H1 (cell line): ENCODE measurements around the gene DNAAF3. TPM values are rescaled to one million over a fixed set of nuclear protein-coding genes. Genes with fewer than 3 reads are reported as not detected.

Experiments
- CTCF ChIA-PET: fragments of 300-600 bp; sonication (Branson Sonifier 250); formaldehyde crosslinking; loops from one replicate; lab custom pipeline; 2021; ENCODE audit not compliant: partially characterized antibody; lab: Charles Lee
- POLR2A ChIA-PET: fragments of 300-600 bp; sonication (Branson Sonifier 250); formaldehyde crosslinking; loops from one replicate; lab custom pipeline; 2021; ENCODE audit warnings: inconsistent platforms; ENCODE audit not compliant: partially characterized antibody; lab: Charles Lee
- DNase-seq, 2 experiments: peaks; one replicate each; pipeline versions ENCODE4 v3.0.0 to v3.0.0-alpha.2; 2010 to 2022; ENCODE audit warnings: low spot score in 2 of 2, low read depth in 1 of 2, mixed read lengths in 1 of 2
- FAIRE-seq: peaks from 2 replicates; lab custom pipeline; 2011; peaks lifted over from hg19 to GRCh38; lab: Jason Lieb, UNC
- H2AFZ ChIP-seq: 2 replicates; pipeline ENCODE4 v1.8.1; 2012; ENCODE audit warnings: low read length, inconsistent platforms
- H2AK5ac ChIP-seq: 2 replicates; pipeline ENCODE4 v1.6.1; 2013; ENCODE audit warnings: low read depth, low read length
- H2BK120ac ChIP-seq: replicated peaks from 2 replicates; pipeline ENCODE3; 2013; ENCODE audit warnings: low read depth, low read length, inconsistent platforms
- H2BK12ac ChIP-seq: 2 replicates; pipeline ENCODE4 v1.6.1; 2013; ENCODE audit warnings: low read depth, low read length
- H2BK15ac ChIP-seq: 2 replicates; pipeline ENCODE4 v1.6.1; 2013; ENCODE audit warnings: low read length
- H2BK20ac ChIP-seq: 2 replicates; pipeline ENCODE4 v1.6.1; 2013; ENCODE audit warnings: low read length
- H2BK5ac ChIP-seq: 2 replicates; pipeline ENCODE4 v1.6.1; 2013; ENCODE audit warnings: low read depth, low read length
- H3K14ac ChIP-seq: 2 replicates; pipeline ENCODE4 v1.6.1; 2013; ENCODE audit warnings: inconsistent platforms; ENCODE audit not compliant: insufficient read length
- H3K18ac ChIP-seq: 2 replicates; pipeline ENCODE4 v1.6.1; 2013; ENCODE audit warnings: low read length; ENCODE audit errors: extremely low read depth
- H3K23ac ChIP-seq: 2 replicates; pipeline ENCODE4 v1.6.1; 2013; ENCODE audit warnings: inconsistent platforms; ENCODE audit not compliant: insufficient read length
- H3K23me2 ChIP-seq: 2 replicates; pipeline ENCODE4 v1.6.1; 2013; ENCODE audit warnings: low read depth, low read length
- H3K27ac ChIP-seq: 2 replicates; pipeline ENCODE4 v1.6.1; 2011; ENCODE audit warnings: low read depth, low read length, inconsistent platforms
- H3K27me3 ChIP-seq, 4 experiments: replicated peaks in 1 of 4; 1 replicate in 1 of 4; 2 replicates in 3 of 4; pipeline versions ENCODE4 v1.6.1 to v1.8.1; 2011 to 2013; ENCODE audit warnings: low read length in 3 of 4, mild to moderate bottlenecking in 3 of 4, inconsistent platforms in 2 of 4, mixed read lengths in 2 of 4, moderate library complexity in 1 of 4; ENCODE audit not compliant: control insufficient read depth in 3 of 4, insufficient read depth in 3 of 4; ENCODE audit errors: extremely low read depth in 1 of 4
- H3K36me3 ChIP-seq, 4 experiments: 2 replicates each; pipeline versions ENCODE4 v1.6.1 to v1.8.1; 2011 to 2013; ENCODE audit warnings: mild to moderate bottlenecking in 4 of 4, low read length in 3 of 4, moderate library complexity in 2 of 4, control low read depth in 1 of 4, inconsistent platforms in 1 of 4; ENCODE audit not compliant: insufficient read depth in 4 of 4, control insufficient read depth in 2 of 4
- H3K4ac ChIP-seq: replicated peaks from 2 replicates; pipeline ENCODE3; 2013; ENCODE audit warnings: low read length, low read depth, mixed read lengths, inconsistent platforms; ENCODE audit not compliant: insufficient read length
- H3K4me1 ChIP-seq, 4 experiments: replicated peaks in 1 of 4; 1 replicate in 1 of 4; 2 replicates in 3 of 4; pipeline versions ENCODE4 v1.6.1 to v1.8.1; 2011 to 2013; ENCODE audit warnings: low read length in 3 of 4, inconsistent platforms in 2 of 4, mixed read lengths in 1 of 4; ENCODE audit not compliant: insufficient read depth in 4 of 4, control insufficient read depth in 3 of 4
- H3K4me2 ChIP-seq, 2 experiments: 2 replicates each; pipeline versions ENCODE4 v1.6.1 to v1.8.1; 2011 to 2013; ENCODE audit warnings: low read depth in 2 of 2, low read length in 2 of 2, control low read depth in 1 of 2, inconsistent platforms in 1 of 2, mild to moderate bottlenecking in 1 of 2; ENCODE audit not compliant: insufficient read depth in 1 of 2
- H3K4me3 ChIP-seq, 4 experiments: fragments of 200-600, 300-600 bp in 1 of 4; sonication (generic), shearing (Covaris generic), sonication (Bioruptor Twin) in 1 of 4; 2 replicates each; pipeline versions ENCODE4 v1.5.1 to v1.8.1; 2011 to 2016; ENCODE audit warnings: low read length in 4 of 4, low read depth in 3 of 4, control low read depth in 2 of 4, inconsistent platforms in 2 of 4, mild to moderate bottlenecking in 2 of 4, mixed read lengths in 1 of 4, moderate library complexity in 1 of 4; ENCODE audit not compliant: insufficient read depth in 2 of 4; ENCODE audit errors: extremely low read depth in 1 of 4
- H3K56ac ChIP-seq: replicated peaks from 2 replicates; pipeline ENCODE3; 2013; ENCODE audit warnings: low read depth, mild to moderate bottlenecking, mixed read lengths, low read length, inconsistent platforms; ENCODE audit not compliant: insufficient read length
- H3K79me1 ChIP-seq: 2 replicates; pipeline ENCODE4 v1.6.1; 2013; ENCODE audit warnings: low read depth, low read length, control low read depth
- H3K79me2 ChIP-seq, 2 experiments: 2 replicates each; pipeline versions ENCODE4 v1.6.1 to v1.8.1; 2012 to 2013; ENCODE audit warnings: low read length in 2 of 2, mild to moderate bottlenecking in 2 of 2, inconsistent platforms in 1 of 2; ENCODE audit not compliant: insufficient read depth in 2 of 2, control insufficient read depth in 1 of 2
- H3K9ac ChIP-seq, 4 experiments: replicated peaks in 1 of 4; 1 replicate in 1 of 4; 2 replicates in 3 of 4; pipeline versions ENCODE4 v1.6.1 to v1.8.1; 2011 to 2013; ENCODE audit warnings: low read depth in 3 of 4, low read length in 3 of 4, control low read depth in 2 of 4, mild to moderate bottlenecking in 2 of 4, moderate library complexity in 2 of 4, inconsistent platforms in 1 of 4; ENCODE audit errors: extremely low read depth in 1 of 4
- H3K9me3 ChIP-seq, 2 experiments: 2 replicates each; pipeline versions ENCODE4 v1.6.1 to v1.8.1; 2012 to 2013; ENCODE audit warnings: mild to moderate bottlenecking in 2 of 2, moderate library complexity in 2 of 2, control low read depth in 1 of 2, inconsistent platforms in 1 of 2, low read depth in 1 of 2, low read length in 1 of 2, mixed read lengths in 1 of 2; ENCODE audit not compliant: insufficient read depth in 2 of 2
- H4K20me1 ChIP-seq, 2 experiments: replicated peaks in 1 of 2; 2 replicates each; pipeline versions ENCODE3 to v1.8.1; 2011 to 2013; ENCODE audit warnings: inconsistent platforms in 2 of 2, low read length in 2 of 2, mild to moderate bottlenecking in 1 of 2; ENCODE audit not compliant: insufficient read depth in 2 of 2, control insufficient read depth in 1 of 2
- H4K5ac ChIP-seq: 2 replicates; pipeline ENCODE4 v1.6.1; 2013; ENCODE audit warnings: low read length, low read depth, mixed read lengths, inconsistent platforms; ENCODE audit not compliant: insufficient read length
- H4K8ac ChIP-seq: 2 replicates; pipeline ENCODE4 v1.8.0; 2013; ENCODE audit warnings: mild to moderate bottlenecking, moderate library complexity, low read length, inconsistent platforms; ENCODE audit not compliant: insufficient read depth; ENCODE audit errors: extremely low read depth
- H4K91ac ChIP-seq: replicated peaks from 2 replicates; pipeline ENCODE3; 2013; ENCODE audit warnings: low read length, mixed read lengths, inconsistent platforms; ENCODE audit not compliant: insufficient read length
- BRCA1 ChIP-seq: IDR thresholded peaks from 2 replicates; pipeline ENCODE4 v1.6.1; 2012; ENCODE audit warnings: low read depth, low read length, improper control_type of control experiment
- CBX8 ChIP-seq: fragments of 300-800, 300-1000 bp; sonication (generic); IDR thresholded peaks from 2 replicates; pipeline ENCODE4 v1.7.1; 2016; ENCODE audit warnings: low read depth, low read length, borderline replicate concordance
- CHD1 ChIP-seq: IDR thresholded peaks from 2 replicates; pipeline ENCODE4 v1.6.1; 2012; ENCODE audit warnings: low read depth, low read length, improper control_type of control experiment
- CHD2 ChIP-seq: IDR thresholded peaks from 2 replicates; pipeline ENCODE4 v1.6.1; 2012; ENCODE audit warnings: low read length, improper control_type of control experiment
- E2F6 ChIP-seq: IDR thresholded peaks from 2 replicates; pipeline ENCODE4 v1.6.1; 2012; ENCODE audit warnings: inconsistent platforms
- JUN ChIP-seq: IDR thresholded peaks from 2 replicates; pipeline ENCODE4 v1.6.1; 2011; ENCODE audit warnings: low read depth, mild to moderate bottlenecking, improper control_type of control experiment, low read length
- KDM4A ChIP-seq: IDR thresholded peaks from one replicate; pipeline ENCODE4 v1.7.1; 2012; ENCODE audit warnings: low read depth, mild to moderate bottlenecking, moderate library complexity, low read length, inconsistent platforms; ENCODE audit not compliant: severe bottlenecking
- SAP30 ChIP-seq: fragments of 300-600 bp; sonication (generic); IDR thresholded peaks from 2 replicates; pipeline ENCODE4 v1.7.1; 2012; ENCODE audit warnings: low read length, moderate library complexity, mild to moderate bottlenecking, inconsistent platforms; ENCODE audit not compliant: insufficient read depth, insufficient replicate concordance
- SIX5 ChIP-seq: IDR thresholded peaks from 2 replicates; pipeline ENCODE4 v1.6.1; 2011; ENCODE audit warnings: mild to moderate bottlenecking, low read depth, low read length
- SP4 ChIP-seq: IDR thresholded peaks from 2 replicates; pipeline ENCODE4 v1.6.1; 2012; ENCODE audit warnings: low read length, inconsistent platforms
- TAF7 ChIP-seq: optimal IDR thresholded peaks from 2 replicates; pipeline ENCODE3; 2011; ENCODE audit warnings: low read depth, mild to moderate bottlenecking, inconsistent platforms, low read length, moderate library complexity, borderline replicate concordance
- USF2 ChIP-seq: IDR thresholded peaks from 2 replicates; pipeline ENCODE4 v1.6.1; 2011; ENCODE audit warnings: low read length, improper control_type of control experiment
- WGBS, 2 experiments: shearing (Covaris generic) in 1 of 2; methylation state at CpG; one replicate each; pipeline versions ENCODE4 v1.1.6 to v1.1.7; 2013 to 2015; ENCODE audit warnings: low lambda C conversion rate in 2 of 2, mixed read lengths in 2 of 2, inconsistent platforms in 1 of 2, low coverage in 1 of 2, missing lambda C conversion rate in 1 of 2; ENCODE audit not compliant: insufficient replicate concordance in 2 of 2, insufficient coverage in 1 of 2, insufficient read length in 1 of 2; ENCODE audit errors: extremely low coverage in 1 of 2, missing lambda C conversion rate in 1 of 2; 5-methylcytosine and 5-hydroxymethylcytosine counted together
- polyA plus RNA-seq, 7 experiments: library from polyadenylated mRNA; depleted of rRNA in 3 of 7; stranded (reverse) in 5 of 7; unstranded in 2 of 7; fragments of >200 nt in 5 of 7; fragments of 200-250 nt in 2 of 7; gene quantifications; 1 replicate in 5 of 7; 2 replicates in 1 of 7; 4 replicates in 1 of 7; pipeline versions ENCODE4 v1.2.1 to v1.2.3, GENCODE V29; 2011 to 2013; ENCODE audit warnings: missing spikeins in 2 of 7, mixed read lengths in 2 of 7
- total RNA-seq: library from RNA; stranded (reverse); fragmentation: NEBNext Ultra II Directional; extraction: Animal tissue kit (Norgen Biotek cat#: 25700); gene quantifications from 2 replicates; pipeline ENCODE4 v1.2.1, GENCODE V29; 2021

DNAAF3 gene
- total and polyA plus RNA-seq, 2 of the 8 experiments (the other 6 are each of a cell fraction or from before 2014, with no cell fraction given), result 5.4 to 8.0 TPM

- Histone ChIP-seq H2BK20ac (no peak overlapping the region), H3K79me1 (no peaks in the 10 kb centered on the region), H3K56ac (no peak overlapping the region), H2AFZ (no peak overlapping the region), H3K79me2 (no peaks in the 10 kb centered on the region), H2BK120ac (no peak overlapping the region), H3K23me2 (peaks cover 5% of the 10 kb centered on the region; the same call in 1 of the 2 replicates), H2AK5ac (no peak overlapping the region), H3K4me1 (peaks cover 0 to 6% (median 2%) of the 10 kb centered on the region in 4 experiments; a peak in 2 of 7 replicates), H3K9me3 (peaks cover 15% of the 10 kb centered on the region in 2 experiments; a peak in 3 of 4 replicates), H4K20me1 (no peaks in the 10 kb centered on the region), H3K9ac (no peak overlapping the region; a peak in 1 of 7 replicates), H4K5ac (no peak overlapping the region), H2BK5ac (no peak overlapping the region), H3K18ac (no peak overlapping the region), H2BK12ac (no peak overlapping the region), H3K4ac (no peak overlapping the region), H4K91ac (no peak overlapping the region), H3K4me3 (no peak overlapping the region), H3K36me3 (no peaks in the 10 kb centered on the region), H3K27ac (no peak overlapping the region), H3K23ac (no peak overlapping the region), H3K27me3 (no peaks in the 10 kb centered on the region; a peak in 1 of 7 replicates), H3K14ac (no peak overlapping the region), H3K4me2 (no peak overlapping the region), H4K8ac (no peak overlapping the region), H2BK15ac (no peak overlapping the region)
- POLR2A ChIA-PET, result no interaction called here
- no peak for FAIRE-seq
- DNase-seq, result no peak
- CTCF ChIA-PET, result interaction anchor here (0.7 to 1.6 kb wide), 3 partner anchors 10 to 53 kb away, joined by 3 read pairs; no protein-coding TSS in a partner anchor
- WGBS, 2 experiments, result 83% methylated on average over 7 of the region's 7 CpGs; no CpG with 5 or more reads in 1 of the 2 experiments
- TF ChIP-seq E2F6, result no peak
- TF ChIP-seq BRCA1, result no peak
- TF ChIP-seq TAF7, result no peak
- TF ChIP-seq SP4, result no peak
- no peak for TF ChIP-seq SIX5
- no peak for TF ChIP-seq CBX8
- no peak for TF ChIP-seq USF2
- no peak for TF ChIP-seq JUN
- TF ChIP-seq CHD1, result no peak
- no peak for TF ChIP-seq KDM4A
- TF ChIP-seq CHD2, result no peak
- TF ChIP-seq SAP30, result no peak
Measured at GRCh38 chr19:55213547-55213946, 47.1 kb upstream of the DNAAF3 start.
